ENCODE results near the gene ZSWIM4.
"Not testable (repeated sequence)": the region's sequence is repeated elsewhere in the genome, so short reads cannot be mapped to it uniquely, and the experiment has no call there.

The ZSWIM4 gene

DNA sequence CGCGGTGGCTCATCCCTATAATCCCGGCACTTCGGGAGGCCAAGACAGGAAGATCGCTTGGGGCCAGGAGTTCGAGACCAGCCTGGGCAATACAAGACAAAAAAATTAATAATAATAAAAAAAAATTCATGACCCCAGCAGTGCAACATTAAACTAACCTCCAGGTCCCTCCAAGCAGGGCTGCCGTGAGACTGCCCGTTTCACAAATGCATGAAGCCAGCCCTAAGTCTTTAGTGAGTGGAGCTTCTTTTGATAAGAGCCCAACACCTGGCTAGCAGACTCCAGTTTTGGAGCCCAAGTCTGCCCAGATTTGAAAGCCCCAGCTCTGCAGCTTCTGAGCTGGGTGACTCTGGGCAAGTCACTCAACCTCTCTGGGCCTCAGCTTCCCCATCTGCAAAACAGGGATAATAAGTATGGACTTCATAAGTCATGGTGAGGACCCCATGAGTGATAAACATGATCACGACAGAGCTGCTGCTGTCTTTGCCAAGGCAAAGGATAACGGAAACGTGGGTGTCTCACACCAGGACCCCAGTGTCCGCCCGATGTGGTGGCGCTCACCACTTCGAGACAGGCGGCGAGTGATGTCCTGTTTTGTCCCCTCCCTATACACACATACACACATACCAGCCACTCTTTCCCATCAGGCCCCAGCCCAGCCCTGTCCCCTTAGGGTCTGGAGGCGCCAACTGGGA is 43.3 kb downstream of the ZSWIM4 start:
- DNase-seq = no peak

DNA sequence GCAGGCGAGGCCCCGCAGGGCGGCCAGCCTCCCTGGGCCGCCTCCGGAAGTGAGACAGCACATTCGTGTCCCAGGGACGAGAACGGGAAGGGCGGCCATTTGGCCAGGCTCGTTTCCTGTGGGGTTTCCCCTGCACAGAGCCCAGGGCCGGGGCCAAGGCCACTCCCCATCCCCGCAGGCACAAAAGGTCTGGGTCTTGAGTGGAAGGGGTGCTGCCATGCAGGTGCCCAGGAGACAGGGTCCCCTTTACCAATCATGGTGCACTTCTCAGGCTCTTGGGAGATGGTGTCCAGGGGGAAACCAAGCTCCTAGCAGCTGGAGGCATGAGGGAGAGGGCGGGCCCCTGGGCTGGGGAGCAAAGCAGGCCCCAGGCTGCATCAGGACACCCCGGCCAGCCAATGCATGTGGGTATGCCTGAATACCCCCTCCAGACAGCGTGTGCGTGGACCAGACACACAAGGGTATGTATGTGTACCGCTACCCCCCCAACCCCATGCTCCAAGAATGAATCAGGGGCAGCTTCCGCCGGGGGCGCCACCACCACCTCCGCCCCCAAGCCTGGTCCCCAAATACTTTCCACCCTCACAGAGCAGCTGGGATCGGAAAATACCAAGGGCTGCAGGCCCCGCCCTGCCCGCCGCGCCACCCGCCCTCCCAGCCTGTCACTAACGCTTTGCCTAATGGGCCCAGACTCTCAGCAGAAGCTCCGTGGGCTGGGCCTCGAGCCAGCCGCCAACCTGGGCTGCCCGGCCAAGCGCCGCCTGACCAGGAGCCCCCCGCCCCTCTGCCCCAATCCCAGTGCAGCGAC is 44.1 kb downstream of the ZSWIM4 start:
- DNase-seq = no peak

DNA sequence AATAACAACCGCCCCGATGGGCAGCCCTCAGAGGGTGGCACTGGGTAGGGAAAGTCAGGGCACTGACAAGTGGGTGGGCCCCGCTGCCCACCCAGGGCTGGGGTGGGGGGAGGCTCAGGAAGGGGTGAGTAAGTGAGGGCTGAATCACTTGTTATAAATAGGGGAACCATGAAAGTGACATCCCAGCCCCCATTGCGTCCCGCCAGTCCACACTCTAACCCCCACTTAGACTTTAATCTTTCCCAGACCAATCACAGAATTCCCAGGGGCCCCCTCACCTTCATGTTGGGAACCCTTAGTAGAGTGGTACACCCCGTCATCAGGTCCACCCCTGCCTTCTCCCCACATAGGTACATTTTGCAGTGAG is 44.7 kb downstream of the ZSWIM4 start:
- no peak for DNase-seq

DNA sequence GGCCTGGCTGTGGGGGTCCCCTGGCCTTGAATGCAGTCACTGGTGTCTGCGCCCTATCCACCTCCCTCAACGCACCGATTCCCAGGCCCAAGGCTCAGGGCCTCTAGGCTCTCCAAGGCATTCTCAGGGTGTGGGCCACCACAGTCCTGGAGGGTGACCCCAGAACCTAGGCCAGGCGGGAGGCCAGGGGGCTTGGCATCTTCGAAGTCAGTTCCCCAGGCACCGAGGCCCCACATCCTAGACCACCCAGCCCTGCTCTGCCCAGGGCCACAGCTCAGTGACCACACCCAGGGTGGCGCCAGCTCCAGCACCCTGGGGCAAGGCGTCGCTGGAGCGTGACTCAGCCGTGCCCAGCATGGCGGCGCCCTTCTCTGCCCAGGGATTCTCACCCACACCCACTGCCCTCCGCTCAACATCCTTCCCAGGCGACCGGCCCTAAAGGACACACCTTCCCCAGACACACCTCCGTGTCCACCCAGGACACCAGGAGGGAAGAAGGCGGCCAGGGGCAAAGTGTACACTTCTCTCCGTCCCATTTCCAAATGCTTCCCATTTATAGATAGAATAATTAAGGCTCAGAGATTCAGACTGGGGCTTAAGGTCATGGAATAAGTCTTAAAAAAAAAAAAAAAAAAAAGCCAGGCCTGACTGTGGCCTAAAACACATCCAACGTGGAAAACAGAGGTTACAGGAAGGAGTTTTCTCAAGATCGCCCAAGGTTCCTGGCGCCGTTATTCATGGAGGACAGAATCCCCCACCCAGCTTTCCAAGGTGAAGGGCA is 45.3 kb downstream of the ZSWIM4 start:
- no peak for DNase-seq

DNA sequence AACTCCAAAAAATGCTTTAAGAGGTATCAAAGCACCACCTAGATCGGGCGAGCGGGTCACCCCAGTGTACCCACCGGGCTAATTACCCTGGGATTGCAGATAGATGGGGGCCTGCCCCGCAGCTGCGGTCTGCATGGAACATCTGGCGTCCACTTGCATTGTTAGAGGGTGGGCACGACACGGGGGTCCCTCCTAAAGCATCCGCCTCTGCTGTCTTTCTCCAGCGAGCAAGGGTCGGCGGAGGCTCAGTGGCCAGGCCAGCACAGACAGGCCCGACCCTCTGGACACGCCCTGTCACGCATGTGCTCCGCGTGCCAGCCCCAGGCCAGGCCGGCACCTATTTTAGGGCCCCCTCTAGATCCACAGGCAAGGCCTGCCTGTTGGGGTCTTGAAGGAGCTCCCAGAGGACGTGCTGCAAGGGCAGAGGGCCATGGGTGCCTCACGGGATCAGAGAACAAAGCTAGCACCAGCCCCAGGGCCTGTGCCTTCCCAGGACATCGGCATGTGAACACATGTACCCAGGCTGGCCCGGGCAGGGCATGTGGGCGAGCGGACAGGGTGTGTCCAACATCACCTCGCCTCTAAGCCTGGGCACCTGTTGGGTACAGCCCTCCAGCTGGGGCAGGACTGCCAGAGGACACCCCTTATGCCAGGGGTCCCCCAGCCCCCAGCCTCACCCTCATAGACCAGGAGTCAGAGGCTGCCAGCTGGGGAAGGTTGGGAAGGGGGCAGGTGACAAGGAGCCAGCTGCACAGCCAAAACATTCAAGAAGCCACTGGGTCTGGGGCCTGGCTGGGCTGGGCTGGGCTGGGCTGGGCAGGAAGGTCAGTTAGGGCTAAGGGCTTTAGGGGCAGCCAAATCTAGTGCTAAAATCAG is 46.1 kb downstream of the ZSWIM4 start:
- DNase-seq = no peak

DNA sequence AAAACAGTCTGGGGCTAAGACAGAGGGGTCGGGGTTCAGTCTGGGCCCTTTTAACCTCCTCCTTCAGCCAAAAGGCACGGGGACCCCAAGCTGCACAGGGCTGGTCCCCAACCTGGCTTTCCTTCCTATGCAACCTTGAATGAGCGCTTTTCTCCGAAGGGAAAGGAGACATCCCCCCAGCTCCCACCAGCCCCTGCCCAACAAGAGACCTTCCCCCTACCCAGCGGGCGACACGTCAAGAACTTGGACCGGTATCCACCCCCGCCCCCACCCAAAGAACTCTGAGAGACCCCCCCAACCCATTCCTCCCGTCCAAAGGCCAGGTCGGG is 46.7 kb downstream of the ZSWIM4 start:
- no peak for DNase-seq

DNA sequence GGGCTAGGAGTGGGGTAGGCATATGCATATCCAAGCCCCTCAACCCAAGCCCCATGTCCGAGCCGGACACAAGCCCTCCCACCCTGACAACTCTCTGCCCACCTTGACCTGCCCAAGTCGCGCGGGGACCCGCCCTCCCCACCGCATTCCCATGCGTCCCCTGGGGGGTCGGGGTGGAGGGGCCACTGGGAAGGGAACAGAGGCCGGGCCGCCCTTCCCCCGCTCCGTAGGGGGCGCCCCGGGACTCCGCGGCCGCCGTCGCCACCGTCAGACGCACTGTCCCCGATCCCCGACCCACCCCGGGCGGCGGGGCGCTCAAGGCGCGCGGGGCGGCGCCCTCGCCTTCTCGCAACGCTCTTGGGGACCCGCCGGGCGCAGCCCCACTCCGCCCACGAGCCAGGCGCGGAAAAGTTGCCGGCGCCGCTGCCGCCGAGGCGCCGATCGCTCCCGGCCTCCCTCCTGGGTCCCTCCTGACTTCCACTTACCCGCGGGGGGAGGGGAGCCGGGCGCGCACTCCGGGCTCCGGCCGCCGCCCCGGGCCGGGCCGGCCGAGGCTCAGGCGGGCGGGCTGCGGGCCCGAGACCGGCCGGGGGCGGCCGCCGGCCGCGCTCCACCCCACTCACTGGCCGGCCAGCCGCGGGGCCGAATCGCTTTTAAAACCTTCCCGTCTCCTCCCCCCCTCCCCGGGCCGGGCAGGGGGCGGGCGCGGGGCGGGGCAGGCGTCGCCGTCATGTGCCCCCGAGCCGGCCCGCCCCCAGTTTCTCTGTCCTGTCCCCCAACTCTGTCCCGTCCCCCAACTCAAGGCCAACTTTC is 47.3 kb downstream of the ZSWIM4 start:
- no peak for DNase-seq

DNA sequence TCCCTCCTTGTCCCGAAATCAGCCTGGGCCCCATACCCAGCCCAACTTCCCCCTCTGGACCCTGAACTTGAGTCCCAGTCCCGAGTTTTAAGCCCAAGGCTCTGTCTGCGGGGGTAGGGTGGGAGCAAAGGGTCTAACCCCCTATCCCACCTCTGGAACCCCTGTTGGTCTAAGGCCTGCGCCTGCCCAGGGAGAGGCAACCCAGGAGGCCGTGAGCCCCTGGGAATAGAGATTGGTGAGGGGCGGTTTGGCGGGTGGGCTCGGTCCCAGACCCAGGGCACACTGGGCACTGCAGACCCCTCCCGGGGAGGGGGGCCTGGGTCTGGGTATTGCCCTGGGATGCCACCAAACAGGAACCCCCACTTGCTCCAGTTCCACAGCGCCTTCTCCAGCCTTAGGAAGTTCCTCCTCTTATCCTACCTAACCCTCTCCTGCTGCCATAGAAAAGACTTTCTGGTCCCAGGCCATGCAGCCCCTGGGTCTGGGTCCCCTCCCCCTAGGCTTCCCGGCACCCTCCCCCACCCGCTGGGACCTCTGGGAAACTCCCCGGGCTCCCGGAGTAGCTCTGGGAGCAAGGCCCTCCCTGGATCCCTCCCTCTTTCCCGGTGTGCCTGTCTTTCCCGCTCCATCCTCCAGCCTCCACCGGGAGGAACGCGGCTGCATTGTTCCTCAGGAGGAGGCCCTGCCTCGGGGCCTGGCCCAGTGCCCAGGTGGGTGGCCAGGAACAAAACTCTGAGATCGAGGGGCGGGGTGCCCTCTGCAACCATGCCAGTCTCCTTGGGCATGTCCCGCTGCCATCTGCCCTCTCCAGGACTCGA is 48.1 kb downstream of the ZSWIM4 start:
- DNase-seq = no peak

DNA sequence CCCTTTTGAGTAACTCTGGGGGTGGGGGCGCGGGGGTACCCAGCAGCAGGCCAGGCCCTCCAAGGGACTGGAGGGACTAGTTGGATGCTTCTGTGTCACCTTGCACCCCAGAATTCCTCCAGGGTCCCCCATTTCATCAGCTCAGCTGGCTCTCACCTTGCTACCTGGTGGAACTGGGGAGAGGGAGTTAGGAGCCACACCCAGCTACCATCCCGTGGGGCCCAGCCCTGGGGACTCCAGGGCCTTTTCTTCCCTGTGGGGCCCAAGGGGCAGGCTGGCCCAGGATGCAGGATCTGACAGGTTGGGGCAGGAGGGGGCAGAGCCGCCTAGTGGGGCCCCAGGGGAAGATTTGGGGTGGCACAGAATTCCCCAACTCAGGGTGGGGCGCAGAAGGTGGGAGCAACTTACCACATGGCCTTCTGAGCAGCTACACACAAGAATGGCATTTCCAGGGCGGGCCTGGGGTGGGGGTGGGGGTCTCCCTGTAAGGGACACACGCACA is 48.9 kb downstream of the ZSWIM4 start:
- DNase-seq = no peak

DNA sequence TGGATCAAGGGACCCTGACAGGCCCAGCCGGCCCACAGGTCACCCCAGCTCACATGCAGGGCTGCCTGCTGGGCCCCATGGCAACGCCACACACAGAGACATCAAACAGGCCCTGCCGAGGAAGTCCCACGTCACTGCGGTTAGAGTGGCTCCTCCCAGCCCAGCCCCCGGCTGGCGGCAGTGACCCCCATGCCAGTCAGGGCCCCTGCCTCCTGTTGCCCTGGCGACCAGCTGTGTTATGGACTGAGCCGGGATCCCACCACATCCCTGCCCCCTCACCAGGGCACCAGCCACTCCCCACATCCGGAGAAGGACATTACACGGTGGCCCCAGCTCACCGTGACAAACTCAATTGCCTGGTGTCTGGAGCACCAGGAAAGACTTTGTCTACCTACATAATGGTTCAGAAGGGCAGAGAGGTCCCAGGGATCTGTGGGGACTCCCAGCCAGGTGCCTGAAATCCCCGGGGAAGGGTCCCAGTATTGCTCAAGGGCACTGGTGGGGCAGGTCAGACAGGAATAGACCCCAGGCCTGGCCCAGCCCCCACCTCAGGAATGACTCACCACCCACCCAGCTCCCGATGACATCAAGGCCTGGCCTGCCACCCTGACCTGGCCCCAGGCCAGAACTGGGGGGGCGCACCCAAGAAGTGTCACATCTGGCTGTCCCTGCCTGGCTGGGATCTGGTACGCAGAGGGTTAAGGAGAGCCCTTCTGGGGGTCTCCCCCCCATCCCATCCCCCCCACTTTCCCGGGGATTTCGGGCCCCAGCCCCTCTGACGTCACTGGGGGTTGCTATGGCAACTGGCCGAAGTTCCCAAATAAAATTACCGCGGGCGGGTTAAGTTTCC is 51.5 kb downstream of the ZSWIM4 start:
- peak; percentile 28 for DNase-seq

DNA sequence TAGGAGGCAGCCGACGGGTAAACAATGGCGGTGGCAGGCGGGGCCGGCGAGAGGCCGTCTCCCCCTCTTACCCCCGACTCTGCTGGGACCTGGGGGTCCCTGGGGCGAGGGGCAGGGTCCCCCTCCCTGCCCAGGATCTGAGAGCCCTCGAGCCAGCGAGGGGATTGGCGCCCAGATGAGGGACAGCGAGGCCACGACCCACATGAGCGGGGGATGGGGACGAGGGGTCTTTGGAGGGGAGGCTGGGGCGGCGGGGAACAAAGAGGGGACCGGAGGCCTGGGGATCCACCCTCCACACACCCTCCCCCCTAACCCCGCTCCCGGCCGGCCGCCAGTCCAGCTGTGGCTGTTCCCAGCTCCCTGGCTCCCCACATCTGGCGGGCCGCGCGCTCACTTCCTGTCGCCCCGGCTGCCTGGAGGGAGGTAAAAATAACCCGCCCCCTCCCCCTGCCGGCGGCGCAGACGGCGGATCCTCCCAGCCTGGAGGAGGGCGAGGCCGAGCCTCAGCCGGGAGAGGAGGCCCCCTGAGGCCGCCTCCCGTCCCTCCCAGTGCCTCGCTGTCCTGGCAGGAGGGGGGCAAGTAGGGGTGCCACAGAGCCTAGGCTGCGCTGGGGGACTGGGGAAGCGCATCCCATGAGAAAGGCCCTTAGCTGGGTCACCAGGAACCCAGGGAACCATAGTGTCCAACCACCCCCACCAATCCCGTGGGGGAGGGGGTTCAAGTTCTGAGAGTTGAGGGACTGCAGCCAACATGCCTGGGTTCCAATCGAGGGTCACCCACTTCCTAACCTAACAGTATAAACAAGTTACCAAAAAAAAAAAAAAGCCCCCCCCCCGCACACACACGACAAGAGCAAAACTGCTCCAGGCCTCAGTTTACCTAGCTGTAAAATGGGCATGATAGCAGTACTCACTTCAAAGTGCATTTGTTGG is 52.4 kb downstream of the ZSWIM4 start:
- DNase-seq = no peak

DNA sequence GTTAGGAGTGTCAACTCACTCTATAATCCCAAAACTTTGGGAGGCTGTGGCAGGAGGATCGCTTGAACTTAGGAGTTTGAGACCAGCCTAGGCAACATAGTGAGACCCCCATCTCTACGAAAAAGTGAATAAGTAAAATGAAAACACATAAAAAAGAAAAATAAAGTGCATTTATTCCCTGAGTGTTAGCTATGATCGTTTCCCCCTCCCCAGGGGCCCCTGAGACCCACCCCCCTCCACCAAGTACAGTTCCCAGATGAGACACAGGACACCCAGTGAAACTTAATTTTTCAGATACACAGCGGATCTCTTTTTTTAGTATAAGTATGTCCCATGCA is 53.1 kb downstream of the ZSWIM4 start:
- DNase-seq = no peak

DNA sequence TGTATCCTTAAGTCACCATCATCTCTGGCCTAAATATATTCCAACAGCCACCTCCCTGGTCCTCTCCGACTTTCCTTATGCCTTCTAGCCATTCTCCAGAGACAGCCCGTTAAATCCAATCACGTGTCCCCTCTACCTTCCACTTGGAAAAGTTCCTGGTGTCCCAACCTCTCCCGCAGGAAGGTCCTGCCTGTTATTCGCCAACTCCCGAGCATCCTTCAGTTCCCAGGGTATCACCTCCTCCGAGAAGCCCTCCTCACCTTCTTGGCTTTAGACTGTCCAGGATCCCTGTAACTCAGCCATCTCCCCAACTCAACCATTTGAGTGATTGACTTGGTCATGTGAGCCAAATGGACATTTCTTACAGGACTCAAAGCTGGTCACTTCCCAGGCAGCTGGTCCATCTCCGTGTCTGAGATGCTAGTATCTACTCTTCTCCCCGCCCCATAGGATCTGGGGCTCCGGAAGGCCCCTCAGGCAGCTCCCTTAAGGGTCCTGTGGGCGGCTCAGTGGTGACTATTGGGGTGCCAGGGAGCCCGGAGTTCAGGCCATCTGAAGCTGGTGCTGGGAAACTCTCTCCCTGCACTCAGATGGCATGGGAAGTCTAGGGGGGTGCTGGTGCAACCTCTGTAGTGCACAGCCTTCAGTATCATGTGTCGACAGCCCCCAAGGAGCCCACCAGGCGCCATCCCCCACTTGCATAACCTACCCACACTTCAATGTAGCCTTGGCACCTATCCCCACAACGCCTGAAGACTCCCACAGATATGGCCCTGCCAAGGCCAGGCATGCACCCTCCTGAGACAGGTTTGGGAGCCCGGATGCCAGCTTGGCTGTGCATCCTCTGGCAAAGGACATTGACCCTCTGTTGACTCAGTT is 53.8 kb downstream of the ZSWIM4 start:
- DNase-seq = no peak

DNA sequence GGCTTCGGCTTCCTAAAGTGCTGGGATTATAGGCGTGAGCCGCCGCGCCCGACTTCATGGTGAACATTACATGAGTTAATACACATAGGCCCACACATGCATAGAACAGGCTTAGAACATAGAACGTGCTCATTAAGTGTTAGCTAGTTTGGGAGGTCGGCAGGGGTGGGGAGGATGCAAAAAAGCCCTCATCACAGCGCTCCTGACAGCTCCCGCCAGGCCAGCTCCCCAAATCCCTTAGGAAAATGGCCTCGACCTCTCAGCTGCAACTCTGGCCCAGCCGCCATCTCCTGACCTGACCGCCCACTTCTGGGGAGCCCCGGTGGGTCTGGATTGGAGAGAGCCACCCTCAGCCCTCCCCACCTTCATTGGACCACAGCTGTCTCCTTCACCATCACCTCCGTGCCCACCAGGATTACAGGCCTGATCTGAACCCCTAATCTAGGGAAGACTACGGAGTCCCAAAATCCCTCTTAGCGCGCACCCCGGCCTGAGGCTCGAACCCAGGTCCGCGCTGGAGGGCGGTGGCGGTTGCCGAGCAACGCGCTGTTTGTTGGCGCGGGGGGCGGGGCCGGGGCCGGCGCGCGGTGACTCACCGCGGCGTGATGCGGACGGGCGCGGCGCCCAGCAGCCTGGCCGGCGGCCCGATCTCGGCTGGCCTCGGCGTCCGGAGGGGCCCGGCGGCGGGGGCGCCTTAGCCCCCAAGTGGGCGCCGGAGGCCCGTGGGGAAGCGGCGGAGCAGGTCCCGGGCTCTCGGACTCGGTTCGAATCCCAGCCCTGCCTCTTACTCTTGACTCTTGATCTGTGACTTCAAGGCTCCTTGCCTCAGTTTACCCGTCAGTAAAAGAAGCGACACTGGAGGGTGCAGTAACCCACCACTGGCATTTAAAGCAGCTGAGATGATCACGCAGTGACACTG is 55.0 kb downstream of the ZSWIM4 start:
- no peak for DNase-seq

DNA sequence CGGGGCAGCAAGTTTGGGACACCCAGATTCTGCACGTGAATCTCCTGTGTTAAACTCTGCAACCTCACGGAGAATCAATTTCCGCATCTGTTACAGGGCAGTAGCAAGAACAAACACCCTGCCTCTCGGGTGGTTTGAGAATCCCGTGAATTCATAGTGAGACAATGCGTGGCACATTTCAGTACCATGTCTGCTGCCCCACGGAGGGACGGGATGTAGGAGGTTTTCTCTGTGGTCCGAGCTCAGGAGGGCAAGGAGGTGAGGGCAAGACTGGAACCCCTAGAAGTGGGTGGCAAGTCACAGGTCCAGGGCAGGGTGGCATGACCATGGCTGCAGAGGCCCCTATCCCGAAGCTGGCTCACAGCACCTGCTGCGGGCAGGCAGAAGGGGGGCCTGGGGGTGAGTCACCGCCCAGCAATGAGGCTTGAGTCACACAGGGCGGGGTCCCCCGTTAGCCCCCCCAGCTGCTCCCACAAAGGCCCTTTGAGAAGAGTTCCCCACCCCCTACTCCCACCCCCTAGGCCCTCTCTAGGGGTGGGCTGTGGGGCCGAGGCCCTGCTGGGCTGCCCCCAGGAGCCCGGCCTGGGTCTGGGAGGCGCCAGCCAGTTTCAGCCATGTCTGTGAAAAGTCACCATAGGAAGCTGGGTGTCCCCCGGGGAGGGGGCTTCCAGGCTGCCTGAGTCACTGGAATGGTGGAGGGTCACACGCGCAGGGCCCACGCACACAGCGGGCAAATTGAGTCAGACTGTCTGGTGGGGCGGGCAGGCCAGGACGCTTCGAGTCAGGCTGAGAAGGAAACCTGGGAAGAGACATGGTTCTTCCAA is 55.9 kb downstream of the ZSWIM4 start:
- DNase-seq = no peak

DNA sequence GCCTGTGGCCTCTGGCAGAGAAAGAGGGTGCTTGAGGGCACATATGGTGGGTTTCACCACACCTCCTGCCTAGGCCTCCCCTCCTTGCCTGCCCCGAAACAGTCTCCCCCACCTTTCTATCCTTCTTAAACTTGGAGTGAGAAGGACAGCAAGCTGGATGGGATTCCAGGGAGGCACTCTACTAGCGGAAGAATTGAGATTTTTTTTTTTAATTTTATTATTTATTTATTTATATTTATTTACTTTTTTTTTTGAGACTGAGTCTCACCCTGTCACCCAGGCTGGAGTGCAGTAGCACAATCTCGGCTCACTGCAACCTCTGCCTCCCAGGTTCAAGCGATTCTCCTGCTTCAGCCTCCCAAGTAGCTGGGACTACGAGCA is 56.5 kb downstream of the ZSWIM4 start:
- not testable (repeated sequence) for DNase-seq
